Mammary epithelial cell (primary cell): ENCODE measurements around the gene NBAS.

Experiments
- EZH2 ChIP-seq: IDR thresholded peaks from 2 replicates; pipeline ENCODE4 v1.6.1; 2012; ENCODE audit warnings: low read length, inconsistent platforms, borderline replicate concordance
- TF ChIP-seq, protein P1 (sequence below), 2 donors: IDR thresholded peaks in 1 of 2; conservative IDR thresholded peaks in 1 of 2; 2 replicates each; pipeline ENCODE4 v1.5.1; 2011 to 2012; ENCODE audit warnings: inconsistent platforms in 2 of 2, low read length in 2 of 2, mild to moderate bottlenecking in 2 of 2, control low read depth in 1 of 2, low read depth in 1 of 2; ENCODE audit not compliant: insufficient read depth in 1 of 2; ENCODE audit errors: extremely low read depth in 1 of 2

DNA sequence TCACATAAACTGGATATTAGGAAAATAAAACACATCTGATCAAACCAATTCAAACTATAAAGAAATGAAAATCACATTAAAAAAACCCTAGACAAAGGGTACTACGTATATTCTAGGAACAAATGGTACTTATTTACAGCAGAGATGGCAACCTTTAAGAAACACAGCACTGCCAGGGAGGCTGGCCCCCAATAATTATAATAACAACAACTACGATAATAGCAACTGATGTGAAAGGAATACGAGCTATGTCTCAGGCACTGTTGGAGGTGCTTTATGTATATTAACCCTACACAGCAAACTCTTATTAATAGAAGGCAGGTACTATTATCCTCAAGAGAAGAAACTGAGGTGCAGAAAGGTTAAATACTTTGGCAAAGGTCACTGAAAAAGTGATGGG, 193.9 kb downstream of the NBAS start:
- TF ChIP-seq, protein P1, sequence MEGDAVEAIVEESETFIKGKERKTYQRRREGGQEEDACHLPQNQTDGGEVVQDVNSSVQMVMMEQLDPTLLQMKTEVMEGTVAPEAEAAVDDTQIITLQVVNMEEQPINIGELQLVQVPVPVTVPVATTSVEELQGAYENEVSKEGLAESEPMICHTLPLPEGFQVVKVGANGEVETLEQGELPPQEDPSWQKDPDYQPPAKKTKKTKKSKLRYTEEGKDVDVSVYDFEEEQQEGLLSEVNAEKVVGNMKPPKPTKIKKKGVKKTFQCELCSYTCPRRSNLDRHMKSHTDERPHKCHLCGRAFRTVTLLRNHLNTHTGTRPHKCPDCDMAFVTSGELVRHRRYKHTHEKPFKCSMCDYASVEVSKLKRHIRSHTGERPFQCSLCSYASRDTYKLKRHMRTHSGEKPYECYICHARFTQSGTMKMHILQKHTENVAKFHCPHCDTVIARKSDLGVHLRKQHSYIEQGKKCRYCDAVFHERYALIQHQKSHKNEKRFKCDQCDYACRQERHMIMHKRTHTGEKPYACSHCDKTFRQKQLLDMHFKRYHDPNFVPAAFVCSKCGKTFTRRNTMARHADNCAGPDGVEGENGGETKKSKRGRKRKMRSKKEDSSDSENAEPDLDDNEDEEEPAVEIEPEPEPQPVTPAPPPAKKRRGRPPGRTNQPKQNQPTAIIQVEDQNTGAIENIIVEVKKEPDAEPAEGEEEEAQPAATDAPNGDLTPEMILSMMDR (conservative IDR thresholded peaks at IDR 0.05 in 1 of 2, IDR thresholded peaks at IDR 0.05 in 1 of 2; ENCODE audit: extremely low read depth in 1 of 2, insufficient read depth in 1 of 2, low read depth in 1 of 2, low read length in 2 of 2) = no peak
- no peak for TF ChIP-seq EZH2
